Stomach (tissue), 4 donors: ENCODE results near the gene SMIM44.

Experiments used
- POLR2A ChIP-seq, 4 donors: fragments of 450-650 bp; IDR thresholded peaks; one replicate each; pipeline ENCODE4 v1.6.1; 2016; ENCODE audit warnings: antibody characterized with exemption in 4 of 4, control low read depth in 2 of 4, mild to moderate bottlenecking in 1 of 4, moderate library complexity in 1 of 4
- TF ChIP-seq, protein P1 (sequence below), 7 experiments: fragments of 450-650 bp in 4 of 7; fragments of 200-600 bp in 3 of 7; sonication (generic) in 3 of 7; IDR thresholded peaks; one replicate each; pipeline ENCODE4 v1.5.1; 2016 to 2019; ENCODE audit warnings: antibody characterized with exemption in 7 of 7, control low read depth in 2 of 7, mild to moderate bottlenecking in 1 of 7

DNA sequence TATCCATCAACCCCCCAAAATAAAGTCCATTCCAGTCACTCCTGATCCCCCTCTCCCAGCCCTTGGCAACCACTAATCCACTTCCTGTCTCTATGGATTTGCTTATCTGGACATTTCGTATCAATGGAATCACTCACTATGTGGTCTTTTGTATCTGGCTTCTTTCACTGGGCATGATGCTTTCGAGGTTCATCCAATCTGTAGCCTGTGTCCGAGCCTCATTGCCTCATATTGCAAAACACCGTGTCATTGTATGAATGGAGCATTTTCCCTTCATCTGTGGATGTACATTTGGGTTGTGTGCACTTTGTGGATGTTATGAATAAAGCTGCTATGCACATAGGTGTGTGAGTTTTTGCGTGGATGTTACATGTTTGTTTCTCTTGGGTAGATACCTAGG is 21.5 kb upstream of the SMIM44 start:
- TF ChIP-seq POLR2A (IDR thresholded peaks at IDR 0.05), result no peak
- TF ChIP-seq, protein P1, sequence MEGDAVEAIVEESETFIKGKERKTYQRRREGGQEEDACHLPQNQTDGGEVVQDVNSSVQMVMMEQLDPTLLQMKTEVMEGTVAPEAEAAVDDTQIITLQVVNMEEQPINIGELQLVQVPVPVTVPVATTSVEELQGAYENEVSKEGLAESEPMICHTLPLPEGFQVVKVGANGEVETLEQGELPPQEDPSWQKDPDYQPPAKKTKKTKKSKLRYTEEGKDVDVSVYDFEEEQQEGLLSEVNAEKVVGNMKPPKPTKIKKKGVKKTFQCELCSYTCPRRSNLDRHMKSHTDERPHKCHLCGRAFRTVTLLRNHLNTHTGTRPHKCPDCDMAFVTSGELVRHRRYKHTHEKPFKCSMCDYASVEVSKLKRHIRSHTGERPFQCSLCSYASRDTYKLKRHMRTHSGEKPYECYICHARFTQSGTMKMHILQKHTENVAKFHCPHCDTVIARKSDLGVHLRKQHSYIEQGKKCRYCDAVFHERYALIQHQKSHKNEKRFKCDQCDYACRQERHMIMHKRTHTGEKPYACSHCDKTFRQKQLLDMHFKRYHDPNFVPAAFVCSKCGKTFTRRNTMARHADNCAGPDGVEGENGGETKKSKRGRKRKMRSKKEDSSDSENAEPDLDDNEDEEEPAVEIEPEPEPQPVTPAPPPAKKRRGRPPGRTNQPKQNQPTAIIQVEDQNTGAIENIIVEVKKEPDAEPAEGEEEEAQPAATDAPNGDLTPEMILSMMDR (IDR thresholded peaks at IDR 0.05), result no peak
